NB4 (cell line): ENCODE measurements around the gene AGPS.

Experiments used
- POLR2A ChIP-seq: IDR thresholded peaks from 2 replicates; pipeline ENCODE4 v1.6.1; 2011; ENCODE audit warnings: mild to moderate bottlenecking; ENCODE audit not compliant: insufficient read length; ENCODE audit errors: extremely low read depth
- TF ChIP-seq, protein P1 (sequence below): IDR thresholded peaks from one replicate; pipeline ENCODE4 v1.5.1; 2012; ENCODE audit warnings: low read depth, low read length

- TF ChIP-seq POLR2A: no peak
- TF ChIP-seq, protein P1, sequence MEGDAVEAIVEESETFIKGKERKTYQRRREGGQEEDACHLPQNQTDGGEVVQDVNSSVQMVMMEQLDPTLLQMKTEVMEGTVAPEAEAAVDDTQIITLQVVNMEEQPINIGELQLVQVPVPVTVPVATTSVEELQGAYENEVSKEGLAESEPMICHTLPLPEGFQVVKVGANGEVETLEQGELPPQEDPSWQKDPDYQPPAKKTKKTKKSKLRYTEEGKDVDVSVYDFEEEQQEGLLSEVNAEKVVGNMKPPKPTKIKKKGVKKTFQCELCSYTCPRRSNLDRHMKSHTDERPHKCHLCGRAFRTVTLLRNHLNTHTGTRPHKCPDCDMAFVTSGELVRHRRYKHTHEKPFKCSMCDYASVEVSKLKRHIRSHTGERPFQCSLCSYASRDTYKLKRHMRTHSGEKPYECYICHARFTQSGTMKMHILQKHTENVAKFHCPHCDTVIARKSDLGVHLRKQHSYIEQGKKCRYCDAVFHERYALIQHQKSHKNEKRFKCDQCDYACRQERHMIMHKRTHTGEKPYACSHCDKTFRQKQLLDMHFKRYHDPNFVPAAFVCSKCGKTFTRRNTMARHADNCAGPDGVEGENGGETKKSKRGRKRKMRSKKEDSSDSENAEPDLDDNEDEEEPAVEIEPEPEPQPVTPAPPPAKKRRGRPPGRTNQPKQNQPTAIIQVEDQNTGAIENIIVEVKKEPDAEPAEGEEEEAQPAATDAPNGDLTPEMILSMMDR: no peak
Observed at GRCh38 chr2:177495945-177496344, 103.4 kb downstream of the AGPS start.
